Liver (tissue), 3 donors: ENCODE data around the gene CACNB4.

Experiments
- FOXA1 ChIP-seq: IDR thresholded peaks from 2 replicates; pipeline ENCODE4 v1.6.1; 2016; ENCODE audit warnings: antibody characterized with exemption
- HNF4A ChIP-seq, 2 donors: conservative IDR thresholded peaks; 2 replicates each; pipeline ENCODE4 v1.6.1; 2016; ENCODE audit warnings: antibody characterized with exemption in 2 of 2, mild to moderate bottlenecking in 2 of 2
- JUND ChIP-seq, 2 donors: IDR thresholded peaks; 2 replicates each; pipeline ENCODE4 v1.6.1; 2016; ENCODE audit warnings: antibody characterized with exemption in 2 of 2
- RAD21 ChIP-seq, 2 donors: IDR thresholded peaks; 2 replicates each; pipeline ENCODE4 v1.6.1; 2016; ENCODE audit warnings: antibody characterized with exemption in 2 of 2, mild to moderate bottlenecking in 2 of 2
- RXRA ChIP-seq, 2 donors: IDR thresholded peaks; 2 replicates each; pipeline ENCODE4 v1.6.1; 2017 to 2018; ENCODE audit warnings: antibody characterized with exemption in 2 of 2, mild to moderate bottlenecking in 1 of 2
- YY1 ChIP-seq: IDR thresholded peaks from 2 replicates; pipeline ENCODE4 v1.6.1; 2016; ENCODE audit warnings: antibody characterized with exemption, mild to moderate bottlenecking
- ZBTB33 ChIP-seq: IDR thresholded peaks from 2 replicates; pipeline ENCODE4 v1.6.1; 2016; ENCODE audit warnings: antibody characterized with exemption
- TF ChIP-seq, protein P1 (sequence below): fragments of 150-350 bp; IDR thresholded peaks from 2 replicates; pipeline ENCODE4 v1.5.1; 2017; ENCODE audit warnings: improper control_type of control experiment, low read depth, low read length; ENCODE audit not compliant: missing input control
- TF ChIP-seq, protein P2 (sequence below): IDR thresholded peaks from 2 replicates; pipeline ENCODE4 v1.6.1; 2016; ENCODE audit warnings: antibody characterized with exemption, mild to moderate bottlenecking
- donor health status: healthy.
- donor health status: healthy.

- TF ChIP-seq HNF4A (conservative IDR thresholded peaks at IDR 0.05) (no peak), JUND (IDR thresholded peaks at IDR 0.05) (no peak), RXRA (IDR thresholded peaks at IDR 0.05) (no peak), RAD21 (IDR thresholded peaks at IDR 0.05) (no peak), ZBTB33 (no peak), YY1 (no peak), FOXA1 (no peak)
- TF ChIP-seq, protein P1, sequence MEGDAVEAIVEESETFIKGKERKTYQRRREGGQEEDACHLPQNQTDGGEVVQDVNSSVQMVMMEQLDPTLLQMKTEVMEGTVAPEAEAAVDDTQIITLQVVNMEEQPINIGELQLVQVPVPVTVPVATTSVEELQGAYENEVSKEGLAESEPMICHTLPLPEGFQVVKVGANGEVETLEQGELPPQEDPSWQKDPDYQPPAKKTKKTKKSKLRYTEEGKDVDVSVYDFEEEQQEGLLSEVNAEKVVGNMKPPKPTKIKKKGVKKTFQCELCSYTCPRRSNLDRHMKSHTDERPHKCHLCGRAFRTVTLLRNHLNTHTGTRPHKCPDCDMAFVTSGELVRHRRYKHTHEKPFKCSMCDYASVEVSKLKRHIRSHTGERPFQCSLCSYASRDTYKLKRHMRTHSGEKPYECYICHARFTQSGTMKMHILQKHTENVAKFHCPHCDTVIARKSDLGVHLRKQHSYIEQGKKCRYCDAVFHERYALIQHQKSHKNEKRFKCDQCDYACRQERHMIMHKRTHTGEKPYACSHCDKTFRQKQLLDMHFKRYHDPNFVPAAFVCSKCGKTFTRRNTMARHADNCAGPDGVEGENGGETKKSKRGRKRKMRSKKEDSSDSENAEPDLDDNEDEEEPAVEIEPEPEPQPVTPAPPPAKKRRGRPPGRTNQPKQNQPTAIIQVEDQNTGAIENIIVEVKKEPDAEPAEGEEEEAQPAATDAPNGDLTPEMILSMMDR, result no peak
- TF ChIP-seq, protein P2, sequence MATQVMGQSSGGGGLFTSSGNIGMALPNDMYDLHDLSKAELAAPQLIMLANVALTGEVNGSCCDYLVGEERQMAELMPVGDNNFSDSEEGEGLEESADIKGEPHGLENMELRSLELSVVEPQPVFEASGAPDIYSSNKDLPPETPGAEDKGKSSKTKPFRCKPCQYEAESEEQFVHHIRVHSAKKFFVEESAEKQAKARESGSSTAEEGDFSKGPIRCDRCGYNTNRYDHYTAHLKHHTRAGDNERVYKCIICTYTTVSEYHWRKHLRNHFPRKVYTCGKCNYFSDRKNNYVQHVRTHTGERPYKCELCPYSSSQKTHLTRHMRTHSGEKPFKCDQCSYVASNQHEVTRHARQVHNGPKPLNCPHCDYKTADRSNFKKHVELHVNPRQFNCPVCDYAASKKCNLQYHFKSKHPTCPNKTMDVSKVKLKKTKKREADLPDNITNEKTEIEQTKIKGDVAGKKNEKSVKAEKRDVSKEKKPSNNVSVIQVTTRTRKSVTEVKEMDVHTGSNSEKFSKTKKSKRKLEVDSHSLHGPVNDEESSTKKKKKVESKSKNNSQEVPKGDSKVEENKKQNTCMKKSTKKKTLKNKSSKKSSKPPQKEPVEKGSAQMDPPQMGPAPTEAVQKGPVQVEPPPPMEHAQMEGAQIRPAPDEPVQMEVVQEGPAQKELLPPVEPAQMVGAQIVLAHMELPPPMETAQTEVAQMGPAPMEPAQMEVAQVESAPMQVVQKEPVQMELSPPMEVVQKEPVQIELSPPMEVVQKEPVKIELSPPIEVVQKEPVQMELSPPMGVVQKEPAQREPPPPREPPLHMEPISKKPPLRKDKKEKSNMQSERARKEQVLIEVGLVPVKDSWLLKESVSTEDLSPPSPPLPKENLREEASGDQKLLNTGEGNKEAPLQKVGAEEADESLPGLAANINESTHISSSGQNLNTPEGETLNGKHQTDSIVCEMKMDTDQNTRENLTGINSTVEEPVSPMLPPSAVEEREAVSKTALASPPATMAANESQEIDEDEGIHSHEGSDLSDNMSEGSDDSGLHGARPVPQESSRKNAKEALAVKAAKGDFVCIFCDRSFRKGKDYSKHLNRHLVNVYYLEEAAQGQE, result no peak
These were observed 35.4 kb downstream of the CACNB4 start for GRCh38 chr2:152063325-152063924.
